ENCODE results near the gene KRTAP12-1. TPM values are rescaled to one million over a fixed set of nuclear protein-coding genes. Genes with fewer than 3 reads are reported as not detected.

KRTAP12-1 gene
- total and polyA plus RNA-seq, 4 donors, result not detected

DNA sequence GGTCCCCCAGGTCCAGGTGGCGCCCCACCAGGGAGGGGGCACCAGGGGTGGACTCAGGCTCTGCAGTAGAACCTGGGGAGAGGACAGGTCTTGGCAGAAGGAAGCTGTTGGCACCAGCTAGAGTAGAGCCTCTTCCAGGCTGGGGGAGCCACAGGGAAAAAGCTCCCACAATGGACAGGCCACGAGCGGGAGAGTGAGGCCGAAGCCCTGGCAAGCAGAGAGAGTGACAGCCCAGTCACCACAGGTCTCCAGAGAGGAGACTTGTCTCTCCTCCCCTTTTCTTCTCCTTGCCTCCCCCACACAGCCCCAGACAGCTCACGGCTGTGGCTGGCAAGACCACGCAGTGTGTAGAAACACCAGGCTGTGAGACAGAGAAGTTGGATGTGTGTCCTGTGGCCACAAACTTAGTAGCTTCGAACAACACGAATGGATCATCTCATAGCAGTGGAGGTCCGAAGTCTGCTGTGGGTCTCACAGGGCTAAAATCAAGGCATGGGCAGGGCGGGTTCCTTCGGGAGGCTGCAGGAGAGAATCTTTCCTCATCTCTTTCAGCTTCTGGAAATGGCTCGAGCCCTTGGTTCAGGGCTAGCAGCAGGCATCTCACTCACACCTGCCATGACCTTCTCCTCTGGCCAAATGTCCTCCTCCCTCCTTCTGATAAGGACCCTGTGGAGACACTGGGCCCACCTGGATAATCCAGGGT is 30.8 kb downstream of the KRTAP12-1 start:
- H3K9ac ChIP-seq (ENCODE audit: insufficient read depth in 1 of 2, low read length in 2 of 2), result no peak overlapping the region
- ATAC-seq (ENCODE audit: insufficient read depth, low FRiP score), result no peak
- peaks cover 0 to 3% (median 1%) of the 10 kb centered on the region in 4 donors for H3K9me3 ChIP-seq (ENCODE audit: control insufficient read depth in 4 of 4, insufficient read depth in 3 of 4, low read length in 3 of 4)
- no peak overlapping the region for H3K4me3 ChIP-seq
- H3K27me3 ChIP-seq (ENCODE audit: control insufficient read depth in 3 of 3, insufficient read depth in 3 of 3, low read length in 2 of 3), result no peaks in the 10 kb centered on the region
- H3K27ac ChIP-seq (ENCODE audit: low read depth in 1 of 2, low read length in 1 of 2), result no peak overlapping the region
- no peaks in the 10 kb centered on the region for H3K36me3 ChIP-seq (ENCODE audit: control insufficient read depth in 4 of 4, insufficient read depth in 4 of 4, low read length in 4 of 4)
- 87 to 93% methylated on average over 12 of the region's 12 CpGs for WGBS, 2 donors
- no peaks in the 10 kb centered on the region for H3K4me1 ChIP-seq (ENCODE audit: control insufficient read depth in 5 of 5, insufficient read depth in 5 of 5, low read length in 5 of 5)
- no peak for DNase-seq
- TF ChIP-seq, protein P1, sequence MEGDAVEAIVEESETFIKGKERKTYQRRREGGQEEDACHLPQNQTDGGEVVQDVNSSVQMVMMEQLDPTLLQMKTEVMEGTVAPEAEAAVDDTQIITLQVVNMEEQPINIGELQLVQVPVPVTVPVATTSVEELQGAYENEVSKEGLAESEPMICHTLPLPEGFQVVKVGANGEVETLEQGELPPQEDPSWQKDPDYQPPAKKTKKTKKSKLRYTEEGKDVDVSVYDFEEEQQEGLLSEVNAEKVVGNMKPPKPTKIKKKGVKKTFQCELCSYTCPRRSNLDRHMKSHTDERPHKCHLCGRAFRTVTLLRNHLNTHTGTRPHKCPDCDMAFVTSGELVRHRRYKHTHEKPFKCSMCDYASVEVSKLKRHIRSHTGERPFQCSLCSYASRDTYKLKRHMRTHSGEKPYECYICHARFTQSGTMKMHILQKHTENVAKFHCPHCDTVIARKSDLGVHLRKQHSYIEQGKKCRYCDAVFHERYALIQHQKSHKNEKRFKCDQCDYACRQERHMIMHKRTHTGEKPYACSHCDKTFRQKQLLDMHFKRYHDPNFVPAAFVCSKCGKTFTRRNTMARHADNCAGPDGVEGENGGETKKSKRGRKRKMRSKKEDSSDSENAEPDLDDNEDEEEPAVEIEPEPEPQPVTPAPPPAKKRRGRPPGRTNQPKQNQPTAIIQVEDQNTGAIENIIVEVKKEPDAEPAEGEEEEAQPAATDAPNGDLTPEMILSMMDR (IDR thresholded peaks at IDR 0.05; ENCODE audit: control extremely low read depth, extremely low read depth), result no peak

DNA sequence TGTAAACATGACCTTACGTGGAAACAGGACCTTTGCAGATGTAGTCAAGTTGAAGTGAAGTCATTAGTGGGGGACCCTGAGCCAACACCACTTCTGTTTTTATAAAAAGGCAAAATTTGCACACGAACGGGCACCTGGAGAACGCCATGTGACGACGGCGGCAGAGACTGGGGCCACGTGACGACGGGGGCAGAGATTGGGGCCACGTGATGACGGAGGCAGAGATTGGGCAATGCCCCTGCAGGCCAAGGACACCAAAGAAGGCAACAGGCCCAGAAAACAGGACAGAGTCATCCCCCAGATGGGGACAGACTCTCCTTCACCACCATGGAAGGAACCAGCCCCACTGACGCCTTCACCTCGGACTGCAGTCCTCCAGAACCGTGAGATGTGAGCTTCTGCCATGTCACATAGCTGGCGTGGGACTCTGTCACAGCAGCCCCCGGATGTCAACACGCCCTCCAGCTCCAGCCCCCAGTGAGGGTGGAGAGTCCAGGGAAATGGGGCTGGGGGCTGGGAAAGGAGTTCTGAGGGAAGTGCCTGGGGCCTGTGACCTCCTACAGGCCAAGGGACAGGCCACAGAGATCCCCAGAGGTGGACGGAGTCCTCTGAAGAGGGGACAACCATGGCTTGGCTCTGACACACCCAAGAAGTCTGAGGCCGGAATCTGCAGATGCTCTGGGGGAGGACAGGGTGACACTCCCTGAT is 31.5 kb downstream of the KRTAP12-1 start:
- DNase-seq (no peak), ATAC-seq (ENCODE audit: insufficient read depth, low FRiP score) (no peak)
- Histone ChIP-seq H3K27ac (ENCODE audit: low read depth in 1 of 2, low read length in 1 of 2) (no peak overlapping the region), H3K9ac (ENCODE audit: insufficient read depth in 1 of 2, low read length in 2 of 2) (no peak overlapping the region), H3K27me3 (ENCODE audit: control insufficient read depth in 3 of 3, insufficient read depth in 3 of 3, low read length in 2 of 3) (no peaks in the 10 kb centered on the region), H3K4me1 (ENCODE audit: control insufficient read depth in 5 of 5, insufficient read depth in 5 of 5, low read length in 5 of 5) (no peaks in the 10 kb centered on the region), H3K4me3 (no peak overlapping the region), H3K36me3 (ENCODE audit: control insufficient read depth in 4 of 4, insufficient read depth in 4 of 4, low read length in 4 of 4) (no peaks in the 10 kb centered on the region), H3K9me3 (ENCODE audit: control insufficient read depth in 4 of 4, insufficient read depth in 3 of 4, low read length in 3 of 4) (no peaks in the 10 kb centered on the region)
- 90 to 91% methylated on average over 20 of the region's 20 CpGs for WGBS, 2 donors
- TF ChIP-seq, protein P1 (IDR thresholded peaks at IDR 0.05; ENCODE audit: control extremely low read depth, extremely low read depth), result no peak

- no peak overlapping the region for H3K4me3 ChIP-seq
- H3K27me3 ChIP-seq (ENCODE audit: control insufficient read depth in 3 of 3, insufficient read depth in 3 of 3, low read length in 2 of 3), result no peaks in the 10 kb centered on the region
- H3K36me3 ChIP-seq (ENCODE audit: control insufficient read depth in 4 of 4, insufficient read depth in 4 of 4, low read length in 4 of 4), result no peaks in the 10 kb centered on the region
- TF ChIP-seq, protein P1 (IDR thresholded peaks at IDR 0.05; ENCODE audit: control extremely low read depth, extremely low read depth), result no peak
- H3K4me1 ChIP-seq (ENCODE audit: control insufficient read depth in 5 of 5, insufficient read depth in 5 of 5, low read length in 5 of 5), result no peaks in the 10 kb centered on the region
- WGBS, 2 donors, result 84 to 91% methylated on average over 18 of the region's 18 CpGs
- ATAC-seq (ENCODE audit: insufficient read depth, low FRiP score) (no peak), DNase-seq (peak in 1 of 3 donors; percentile 55)
- H3K27ac ChIP-seq (ENCODE audit: low read depth in 1 of 2, low read length in 1 of 2), result no peak overlapping the region
- peaks cover 0 to 6% (median 0%) of the 10 kb centered on the region in 4 donors for H3K9me3 ChIP-seq (ENCODE audit: control insufficient read depth in 4 of 4, insufficient read depth in 3 of 4, low read length in 3 of 4)
- H3K9ac ChIP-seq (ENCODE audit: insufficient read depth in 1 of 2, low read length in 2 of 2), result no peak overlapping the region
These were observed 32.4 kb downstream of the KRTAP12-1 start for GRCh38 chr21:44649521-44650100.

Measured in lung (tissue), 12 donors.